Glomerular endothelial cell (primary cell): ENCODE data around the gene RNASE13. TPM values are rescaled to one million over a fixed set of nuclear protein-coding genes. Genes with fewer than 3 reads are reported as not detected.
A peak's percentile ranks its signal among the peaks of the same experiment; 100 is the strongest.
"Not testable (repeated sequence)": the region's sequence is repeated elsewhere in the genome, so short reads cannot be mapped to it uniquely, and the experiment has no call there.

ENCODE experiments used
- DNase-seq: peaks from one replicate; pipeline ENCODE4 v3.0.0-alpha.2; 2011; ENCODE audit warnings: low read depth, low spot score; ENCODE audit errors: extremely low read depth
- total RNA-seq: library from RNA; depleted of rRNA; stranded (reverse); fragments of >200 nt; gene quantifications from 2 replicates; pipeline ENCODE4 v1.2.3, GENCODE V29; 2015

Gene RNASE13
- total RNA-seq, 1 donor from 2014 or later: not detected

DNA sequence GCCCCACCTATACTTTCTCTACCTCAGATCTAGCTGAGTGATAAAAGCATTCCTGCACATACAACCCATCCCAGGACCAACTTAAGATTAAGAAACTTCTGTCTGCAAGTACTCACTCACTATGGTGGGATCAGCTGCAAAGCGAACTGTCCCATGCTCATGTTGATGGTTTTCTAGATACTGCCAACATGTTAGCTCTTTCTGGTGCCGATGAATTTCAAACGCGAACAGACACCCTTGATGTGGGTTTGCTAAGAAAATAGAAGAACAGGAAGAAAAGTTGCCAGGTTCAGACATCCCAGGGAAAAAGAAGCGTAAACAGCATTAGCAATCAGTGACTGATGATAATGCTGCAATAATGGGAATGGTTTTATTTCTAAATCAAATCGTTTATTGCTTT lies 37.0 kb downstream of the RNASE13 start:
- no peak for DNase-seq

DNA sequence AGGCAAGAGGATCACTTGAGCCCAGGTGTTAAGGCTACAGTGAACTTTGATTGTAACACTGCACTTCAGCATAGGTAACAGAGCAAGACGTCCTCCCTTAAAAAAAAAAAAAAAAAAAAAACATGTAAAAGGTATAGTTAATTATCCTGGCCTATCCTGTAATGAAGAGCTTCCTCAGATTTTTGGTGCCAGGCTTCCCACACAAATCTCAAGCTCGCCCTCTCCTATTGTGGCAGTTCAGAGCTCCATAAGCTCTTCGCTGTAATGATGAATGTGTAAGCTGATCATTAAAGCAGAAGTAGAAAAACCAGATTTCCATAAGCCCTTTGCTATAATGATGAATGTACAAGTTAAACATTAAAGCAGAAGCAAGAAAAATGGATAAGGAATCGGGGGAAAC lies 37.5 kb downstream of the RNASE13 start:
- no peak for DNase-seq

DNA sequence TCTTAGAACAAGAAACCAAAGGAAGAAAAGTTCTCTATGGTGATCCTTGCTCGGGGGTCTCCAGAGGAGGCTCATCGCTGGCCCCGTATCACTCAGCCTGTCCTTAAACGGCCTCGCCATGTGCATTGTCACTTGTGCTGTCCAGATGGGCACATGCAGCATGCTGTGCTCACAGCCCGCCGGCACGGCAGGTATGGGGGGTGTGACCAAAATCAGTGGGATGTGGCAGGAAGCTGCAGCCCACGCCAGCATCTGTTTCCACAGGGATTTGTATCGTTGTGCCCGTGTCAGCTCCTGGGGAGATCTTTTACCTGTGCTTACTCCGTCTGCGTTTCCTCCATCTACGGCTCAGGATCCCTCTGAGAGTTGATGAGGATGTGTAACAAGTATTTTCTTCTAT lies 38.1 kb downstream of the RNASE13 start:
- no peak for DNase-seq

DNA sequence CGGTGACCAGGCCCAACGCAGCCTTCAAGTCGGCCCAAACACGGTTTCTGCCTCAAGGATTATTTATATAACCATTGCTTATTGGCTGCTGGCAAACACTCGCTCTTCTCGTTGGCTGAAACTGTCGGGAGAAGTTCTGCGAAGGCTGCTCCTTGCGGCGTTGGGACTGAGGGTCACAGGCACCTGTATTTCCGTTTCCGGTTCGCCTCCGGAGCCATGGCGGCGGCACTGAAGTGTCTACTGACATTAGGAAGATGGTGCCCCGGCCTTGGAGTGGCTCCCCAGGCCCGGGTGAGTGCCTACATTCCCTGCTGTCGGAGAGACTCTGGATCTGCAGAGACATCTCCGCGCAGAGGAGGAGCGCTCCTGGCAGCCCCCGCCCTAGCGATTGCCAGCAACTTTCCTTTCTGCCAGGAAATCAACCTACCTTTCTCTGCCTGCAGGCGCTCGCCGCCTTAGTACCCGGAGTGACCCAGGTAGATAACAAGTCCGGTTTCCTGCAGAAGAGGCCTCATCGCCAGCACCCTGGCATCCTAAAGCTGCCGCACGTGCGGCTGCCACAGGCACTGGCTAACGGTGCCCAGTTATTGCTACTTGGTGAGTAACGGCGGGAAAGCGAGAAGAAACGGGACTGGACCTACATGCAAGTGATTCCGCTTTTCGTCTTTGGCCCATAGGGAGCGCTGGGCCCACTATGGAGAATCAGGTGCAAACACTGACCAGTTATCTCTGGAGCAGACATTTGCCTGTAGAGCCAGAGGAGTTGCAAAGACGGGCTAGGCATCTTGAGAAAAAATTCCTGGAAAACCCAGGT lies 44.6 kb downstream of the RNASE13 start, which contains the start of gene METTL17:
METTL17 (plus strand) TSS at position 194 of the 814 bp plus-strand sequence; CDS start at position 217, 23 bp downstream.
- peak; percentile 80 for DNase-seq

DNA sequence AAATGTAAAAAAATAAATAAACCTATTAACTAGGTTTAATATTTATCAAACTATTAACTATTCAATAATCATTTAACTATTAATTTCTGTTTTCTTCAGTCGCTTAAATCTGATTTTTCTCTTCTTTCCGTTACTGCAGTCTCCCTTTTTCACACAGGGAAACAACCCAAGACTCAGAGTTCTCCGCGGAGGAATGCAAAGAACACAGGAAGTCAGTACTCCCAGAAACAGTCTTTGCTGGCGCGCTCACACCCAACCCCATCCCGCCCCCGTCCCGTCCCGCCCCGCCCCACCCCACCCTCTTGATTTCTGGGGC lies 45.2 kb downstream of the RNASE13 start:
- DNase-seq: no peak

DNA sequence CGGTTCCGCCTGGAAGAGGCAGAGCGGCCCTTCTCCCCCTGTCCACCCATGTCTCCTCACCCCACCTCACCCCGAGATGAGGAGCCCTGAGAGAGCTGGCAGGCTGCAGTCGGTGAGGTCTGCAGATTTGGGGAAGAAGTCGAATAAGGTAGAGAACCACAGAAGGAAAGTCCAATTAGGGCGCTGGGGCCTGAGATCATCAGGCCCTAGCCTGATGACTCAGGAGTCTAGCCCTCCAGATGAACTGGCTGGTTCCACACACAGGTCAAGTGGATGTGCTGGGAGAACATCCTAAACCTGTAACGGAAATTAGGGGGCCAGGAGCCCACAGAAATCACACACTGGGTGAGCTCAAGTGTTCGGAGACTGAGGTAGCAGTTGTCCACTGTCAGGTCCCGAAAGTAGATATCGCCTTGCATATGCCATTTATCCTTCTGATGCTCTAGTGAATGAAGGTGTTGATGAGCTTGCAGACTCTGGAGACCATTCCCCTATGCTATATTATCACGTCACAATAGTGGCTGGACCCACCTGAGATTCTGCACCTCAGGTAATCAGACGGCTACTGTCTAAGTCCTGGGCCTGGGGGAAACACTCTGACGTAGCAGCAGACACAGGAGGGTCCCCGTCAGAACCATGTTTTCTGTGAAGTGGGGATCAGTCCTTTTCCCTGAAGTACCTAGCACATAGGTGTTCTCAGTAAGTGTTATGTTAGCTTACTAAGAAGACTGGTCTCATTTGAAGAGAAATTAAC lies 45.7 kb downstream of the RNASE13 start:
- no peak for DNase-seq

DNA sequence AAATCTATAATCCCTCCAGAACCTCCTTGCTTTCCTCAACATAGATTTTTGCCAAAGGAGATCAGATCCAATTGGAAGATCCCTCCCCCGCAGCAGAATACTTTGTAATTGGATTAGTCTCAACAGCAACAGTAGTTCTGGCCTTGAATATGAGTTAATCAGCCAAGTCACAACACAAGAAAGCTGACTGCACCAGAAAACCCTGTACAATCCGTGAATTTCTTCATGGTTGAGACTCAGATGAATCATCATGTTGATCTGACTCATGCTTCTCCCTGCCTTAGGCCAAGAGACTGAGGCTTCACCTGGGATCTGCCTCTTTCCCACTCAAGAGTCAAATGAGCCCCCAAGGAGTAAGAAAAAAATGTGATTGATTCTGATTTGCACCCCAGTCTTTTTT lies 47.8 kb downstream of the RNASE13 start:
- DNase-seq: no peak

DNA sequence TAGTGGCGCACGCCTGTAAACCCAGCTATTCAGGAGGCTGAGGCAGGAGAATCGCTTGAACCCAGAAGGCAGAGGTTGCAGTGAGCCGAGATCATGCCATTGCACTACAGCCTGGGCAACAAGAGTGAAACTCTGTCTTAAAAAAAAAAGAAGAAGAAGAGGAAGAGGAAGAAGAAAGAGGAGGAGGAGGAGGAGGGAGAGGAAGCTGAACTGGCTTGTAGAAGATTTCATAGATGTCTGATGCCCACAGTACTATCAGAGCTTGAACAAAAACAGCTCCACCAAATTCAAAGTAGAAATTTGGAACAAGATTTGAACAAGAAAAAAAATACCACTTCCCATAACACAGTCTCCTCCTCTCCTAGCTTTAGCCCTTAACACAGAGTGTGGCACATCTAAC lies 49.0 kb downstream of the RNASE13 start:
- not testable (repeated sequence) for DNase-seq

Other genes starting within 250 kb of the RNASE13 start
- 215 and 387 TPM in 2 replicates for gene RNASE1, start 232.0 kb downstream of the RNASE13 start, total RNA-seq
- not detected in 2 replicates for gene RNASE3, start 143.4 kb downstream of the RNASE13 start, total RNA-seq
- gene RNASE2, start 79.3 kb downstream of the RNASE13 start, total RNA-seq: not detected in 2 replicates
- gene METTL17, start 44.8 kb downstream of the RNASE13 start, total RNA-seq: 47.3 and 62.2 TPM in 2 replicates
- not detected in 2 replicates for gene SLC39A2, start 35.5 kb downstream of the RNASE13 start, total RNA-seq
- 2.6 and 3.1 TPM in 2 replicates for gene NDRG2, start 9.7 kb downstream of the RNASE13 start, total RNA-seq
- gene TPPP2, start 4.6 kb downstream of the RNASE13 start, total RNA-seq: not detected in 2 replicates
- gene RNASE7, start 7.6 kb upstream of the RNASE13 start, total RNA-seq: not detected in 2 replicates
- not detected in 2 replicates for gene RNASE8, start 23.0 kb upstream of the RNASE13 start, total RNA-seq
- gene ARHGEF40, start 35.5 kb upstream of the RNASE13 start, total RNA-seq: 20.4 and 22.0 TPM in 2 replicates
- gene ZNF219, start 63.8 kb upstream of the RNASE13 start, total RNA-seq: 20.9 and 39.1 TPM in 2 replicates
- 0.19 TPM in 1 of 2 replicates, not detected in the other for gene TMEM253, start 66.3 kb upstream of the RNASE13 start, total RNA-seq
- gene OR5AU1, start 121.3 kb upstream of the RNASE13 start, total RNA-seq: not detected in 2 replicates
- 537 and 719 TPM in 2 replicates for gene HNRNPC, start 234.6 kb upstream of the RNASE13 start, total RNA-seq
- gene RPGRIP1, start 245.3 kb upstream of the RNASE13 start, total RNA-seq: not detected in 2 replicates